GM19238 (cell line): ENCODE data around the gene ZNF550.
A peak's percentile ranks its signal among the peaks of the same experiment; 100 is the strongest.
"Not testable (repeated sequence)": the region's sequence is repeated elsewhere in the genome, so short reads cannot be mapped to it uniquely, and the experiment has no call there.

Experiments used
- DNase-seq: peaks from one replicate; pipeline ENCODE4 v3.0.0; 2011; ENCODE audit warnings: low spot score; ENCODE audit not compliant: insufficient read length

The ZNF550 gene

GRCh38 chr19:57537953-57538547 is 21.6 kb downstream of the ZNF550 start:
- no peak for DNase-seq

- peak; percentile 91 for DNase-seq
These were observed 32.4 kb downstream of the ZNF550 start, which contains the start of gene ZNF549 for GRCh38 chr19:57527136-57527881. ZNF549 (plus strand) TSS chr19:57527356; CDS start chr19:57527574, 218 bp downstream.

GRCh38 chr19:57518021-57518420 is 41.6 kb downstream of the ZNF550 start:
- DNase-seq, result not testable (repeated sequence)

- DNase-seq, result no peak
These were observed 44.4 kb downstream of the ZNF550 start for GRCh38 chr19:57515255-57515654.

GRCh38 chr19:57512845-57513244 is 46.8 kb downstream of the ZNF550 start:
- DNase-seq, result no peak

GRCh38 chr19:57511484-57511883 is 48.2 kb downstream of the ZNF550 start:
- DNase-seq, result no peak

- DNase-seq, result no peak
These were observed 53.5 kb downstream of the ZNF550 start for GRCh38 chr19:57506163-57506562.

GRCh38 chr19:57500400-57500799 is 59.3 kb downstream of the ZNF550 start:
- DNase-seq, result not testable (repeated sequence)

GRCh38 chr19:57499680-57500395 is 59.8 kb downstream of the ZNF550 start, which contains the start of gene ZNF773:
ZNF773 (plus strand) TSS chr19:57499938; CDS start chr19:57500081, 143 bp downstream.
- peak; percentile 86 for DNase-seq

GRCh38 chr19:57499332-57499679 is 60.4 kb downstream of the ZNF550 start:
- DNase-seq, result not testable (repeated sequence)

- DNase-seq, result not testable (repeated sequence)
These were observed 71.4 kb downstream of the ZNF550 start for GRCh38 chr19:57488299-57488644.

GRCh38 chr19:57487477-57488298 is 72.0 kb downstream of the ZNF550 start, which contains the start of gene ZNF419:
ZNF419 (plus strand) TSS chr19:57487750; CDS start chr19:57487951, 201 bp downstream.
- peak; percentile 87 for DNase-seq
